ENCODE measurements around the gene SIM2.

Gene SIM2

GRCh38 chr21:36710729-36711048 lies 11.8 kb downstream of the SIM2 start:
- DNase-seq (ENCODE audit: low spot score), result peak; percentile 44
- in situ Hi-C loops (cut with MboI; ENCODE audit: low pct_unique_long_range_greater_than_20kb, low sequenced_read_pairs, unreplicated experiment), result no loop called here
- no peak for TF ChIP-seq CTCF (IDR thresholded peaks at IDR 0.05; ENCODE audit: extremely low read depth, insufficient read depth, missing control alignments)

- in situ Hi-C loops (cut with MboI; ENCODE audit: low pct_unique_long_range_greater_than_20kb, low sequenced_read_pairs, unreplicated experiment), result no loop called here
- TF ChIP-seq CTCF (IDR thresholded peaks at IDR 0.05; ENCODE audit: extremely low read depth, insufficient read depth, missing control alignments), result no peak
- DNase-seq (ENCODE audit: low spot score), result no peak
Observed at GRCh38 chr21:36713746-36714145, 14.8 kb downstream of the SIM2 start.

GRCh38 chr21:36716387-36716786 lies 17.5 kb downstream of the SIM2 start:
- no peak for DNase-seq (ENCODE audit: low spot score)
- in situ Hi-C loops (cut with MboI; ENCODE audit: low pct_unique_long_range_greater_than_20kb, low sequenced_read_pairs, unreplicated experiment), result no loop called here
- TF ChIP-seq CTCF (IDR thresholded peaks at IDR 0.05; ENCODE audit: extremely low read depth, insufficient read depth, missing control alignments), result no peak

- in situ Hi-C loops (cut with MboI; ENCODE audit: low pct_unique_long_range_greater_than_20kb, low sequenced_read_pairs, unreplicated experiment), result no loop called here
- TF ChIP-seq CTCF (IDR thresholded peaks at IDR 0.05; ENCODE audit: extremely low read depth, insufficient read depth, missing control alignments), result no peak
- DNase-seq (ENCODE audit: low spot score), result no peak
Observed at GRCh38 chr21:36716836-36717235, 17.9 kb downstream of the SIM2 start.

GRCh38 chr21:36717976-36718375 lies 19.1 kb downstream of the SIM2 start:
- no peak for TF ChIP-seq CTCF (IDR thresholded peaks at IDR 0.05; ENCODE audit: extremely low read depth, insufficient read depth, missing control alignments)
- DNase-seq (ENCODE audit: low spot score), result no peak
- in situ Hi-C loops (cut with MboI; ENCODE audit: low pct_unique_long_range_greater_than_20kb, low sequenced_read_pairs, unreplicated experiment), result no loop called here

GRCh38 chr21:36718951-36719501 lies 20.1 kb downstream of the SIM2 start:
- no peak for TF ChIP-seq CTCF (IDR thresholded peaks at IDR 0.05; ENCODE audit: extremely low read depth, insufficient read depth, missing control alignments)

GRCh38 chr21:36719614-36720013 lies 20.7 kb downstream of the SIM2 start:
- in situ Hi-C loops (cut with MboI; ENCODE audit: low pct_unique_long_range_greater_than_20kb, low sequenced_read_pairs, unreplicated experiment), result no loop called here
- no peak for TF ChIP-seq CTCF (IDR thresholded peaks at IDR 0.05; ENCODE audit: extremely low read depth, insufficient read depth, missing control alignments)
- DNase-seq (ENCODE audit: low spot score), result no peak

More at GRCh38 chr21:36718951-36719501, 20.1 kb downstream of the SIM2 start:
- no peak for DNase-seq (ENCODE audit: low spot score)
- in situ Hi-C loops (cut with MboI; ENCODE audit: low pct_unique_long_range_greater_than_20kb, low sequenced_read_pairs, unreplicated experiment), result no loop called here
